ENCODE data around the gene WTIP. TPM values are rescaled to one million over a fixed set of nuclear protein-coding genes. Genes with fewer than 3 reads are reported as not detected.

Gene WTIP
- total RNA-seq, result 25.7 and 32.5 TPM in 2 replicates
- long read RNA-seq, result 0 reads

GRCh38 chr19:34480971-34481841 lies at the start of gene WTIP:
TSS of gene WTIP (plus strand) at chr19:34481758. CDS start at chr19:34481975, 217 bp downstream.
- peaks cover 25% of the 10 kb centered on the region for H3K4me1 Mint-ChIP-seq (ENCODE audit: unreplicated experiment)
- TF ChIP-seq, protein P1, sequence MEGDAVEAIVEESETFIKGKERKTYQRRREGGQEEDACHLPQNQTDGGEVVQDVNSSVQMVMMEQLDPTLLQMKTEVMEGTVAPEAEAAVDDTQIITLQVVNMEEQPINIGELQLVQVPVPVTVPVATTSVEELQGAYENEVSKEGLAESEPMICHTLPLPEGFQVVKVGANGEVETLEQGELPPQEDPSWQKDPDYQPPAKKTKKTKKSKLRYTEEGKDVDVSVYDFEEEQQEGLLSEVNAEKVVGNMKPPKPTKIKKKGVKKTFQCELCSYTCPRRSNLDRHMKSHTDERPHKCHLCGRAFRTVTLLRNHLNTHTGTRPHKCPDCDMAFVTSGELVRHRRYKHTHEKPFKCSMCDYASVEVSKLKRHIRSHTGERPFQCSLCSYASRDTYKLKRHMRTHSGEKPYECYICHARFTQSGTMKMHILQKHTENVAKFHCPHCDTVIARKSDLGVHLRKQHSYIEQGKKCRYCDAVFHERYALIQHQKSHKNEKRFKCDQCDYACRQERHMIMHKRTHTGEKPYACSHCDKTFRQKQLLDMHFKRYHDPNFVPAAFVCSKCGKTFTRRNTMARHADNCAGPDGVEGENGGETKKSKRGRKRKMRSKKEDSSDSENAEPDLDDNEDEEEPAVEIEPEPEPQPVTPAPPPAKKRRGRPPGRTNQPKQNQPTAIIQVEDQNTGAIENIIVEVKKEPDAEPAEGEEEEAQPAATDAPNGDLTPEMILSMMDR (IDR thresholded peaks at IDR 0.05), result no peak
- peak; percentile 94 for DNase-seq (ENCODE audit: extremely low spot score, unreplicated experiment)
- H3K9me3 Mint-ChIP-seq (ENCODE audit: unreplicated experiment), result no peaks in the 10 kb centered on the region
- no peaks in the 10 kb centered on the region for H3K27me3 Mint-ChIP-seq (ENCODE audit: unreplicated experiment)
- peaks cover 4% of the 10 kb centered on the region for H3K36me3 Mint-ChIP-seq (ENCODE audit: unreplicated experiment)
- peak within 1 kb of the TSS; percentile 67 for H3K27ac Mint-ChIP-seq (ENCODE audit: unreplicated experiment)
- H3K4me3 Mint-ChIP-seq (ENCODE audit: unreplicated experiment), result peak within 1 kb of the TSS; percentile 83

DNA sequence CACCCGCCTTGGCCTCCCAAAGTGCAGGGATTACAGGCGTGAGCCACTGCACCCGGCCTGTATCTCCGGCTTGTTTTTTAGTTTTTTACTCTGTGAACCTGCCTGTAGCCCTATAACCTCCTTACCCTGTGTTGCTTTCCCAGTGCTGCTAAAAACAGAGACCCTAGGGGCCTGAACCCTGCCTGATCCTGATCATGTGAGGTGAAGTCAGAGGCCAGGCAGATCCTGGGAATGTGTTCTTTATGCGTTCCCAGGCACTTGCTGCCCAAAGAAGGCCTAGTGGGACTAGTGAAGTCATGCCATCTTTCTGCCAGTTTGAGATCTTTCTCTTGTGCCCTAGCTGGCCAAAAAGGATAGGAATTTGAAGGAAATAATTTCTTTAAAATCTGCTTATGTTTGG lies 48.8 kb upstream of the WTIP start:
- Mint-ChIP-seq H3K4me3 (ENCODE audit: unreplicated experiment) (peak overlapping the region; percentile 31), H3K27ac (ENCODE audit: unreplicated experiment) (peak overlapping the region; percentile 66), H3K27me3 (ENCODE audit: unreplicated experiment) (no peaks in the 10 kb centered on the region)

DNA sequence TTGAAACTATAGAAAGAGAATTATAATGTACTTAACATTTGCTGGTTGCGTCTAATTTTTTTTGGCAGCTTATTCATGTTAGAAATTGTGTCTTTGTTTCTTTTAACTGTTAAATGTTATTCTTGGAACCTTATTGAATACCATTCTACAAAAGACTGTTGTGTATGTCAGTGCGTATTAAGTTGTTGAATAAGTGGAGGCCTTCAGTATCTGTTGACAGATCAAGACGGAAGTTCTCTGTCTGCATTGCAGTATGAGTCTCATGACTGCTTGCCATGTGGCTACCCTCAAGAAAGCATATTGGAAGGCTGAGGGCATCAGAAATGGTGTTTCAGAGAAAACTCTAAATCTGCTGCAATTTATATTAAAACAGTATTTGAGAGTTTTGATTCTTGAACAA lies 44.8 kb upstream of the WTIP start:
- TF ChIP-seq, protein P1 (IDR thresholded peaks at IDR 0.05), result no peak
- Mint-ChIP-seq H3K36me3 (ENCODE audit: unreplicated experiment) (peaks cover 42% of the 10 kb centered on the region), H3K27ac (ENCODE audit: unreplicated experiment) (peak overlapping the region; percentile 34), H3K4me1 (ENCODE audit: unreplicated experiment) (peaks cover 38% of the 10 kb centered on the region), H3K27me3 (ENCODE audit: unreplicated experiment) (no peaks in the 10 kb centered on the region), H3K4me3 (ENCODE audit: unreplicated experiment) (no peak overlapping the region), H3K9me3 (ENCODE audit: unreplicated experiment) (no peaks in the 10 kb centered on the region)
- no peak for DNase-seq (ENCODE audit: extremely low spot score, unreplicated experiment)

More for the DNA sequence above, 48.8 kb upstream of the WTIP start:
- Mint-ChIP-seq H3K4me1 (ENCODE audit: unreplicated experiment) (peaks cover 64% of the 10 kb centered on the region), H3K9me3 (ENCODE audit: unreplicated experiment) (no peaks in the 10 kb centered on the region), H3K36me3 (ENCODE audit: unreplicated experiment) (peaks cover 18% of the 10 kb centered on the region)
- TF ChIP-seq, protein P1 (IDR thresholded peaks at IDR 0.05), result no peak
- no peak for DNase-seq (ENCODE audit: extremely low spot score, unreplicated experiment)

DNA sequence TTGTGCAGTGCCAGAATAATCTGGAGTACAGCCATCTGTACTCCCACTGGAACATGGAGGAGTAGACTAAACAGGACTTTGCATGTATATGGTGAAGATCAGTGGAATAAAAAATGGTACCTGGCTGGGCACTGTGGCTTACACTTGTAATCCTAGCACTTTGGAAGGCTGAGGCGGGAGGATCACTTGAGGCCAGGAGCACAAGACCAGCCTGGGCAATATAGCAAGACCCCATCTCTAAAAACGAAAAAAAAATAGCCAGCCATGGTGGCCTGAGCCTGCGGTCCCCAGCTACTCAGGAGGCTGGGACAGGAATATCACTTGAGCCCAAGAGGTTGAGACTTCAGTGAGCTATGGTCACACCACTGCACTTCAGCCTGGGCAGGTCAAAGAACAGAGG lies 33.4 kb upstream of the WTIP start:
- TF ChIP-seq, protein P1 (IDR thresholded peaks at IDR 0.05), result no peak
- Mint-ChIP-seq H3K9me3 (ENCODE audit: unreplicated experiment) (no peaks in the 10 kb centered on the region), H3K4me1 (ENCODE audit: unreplicated experiment) (peaks cover 6% of the 10 kb centered on the region), H3K36me3 (ENCODE audit: unreplicated experiment) (peaks cover 62% of the 10 kb centered on the region), H3K27me3 (ENCODE audit: unreplicated experiment) (no peaks in the 10 kb centered on the region), H3K4me3 (ENCODE audit: unreplicated experiment) (no peak overlapping the region), H3K27ac (ENCODE audit: unreplicated experiment) (no peak overlapping the region)
- no peak for DNase-seq (ENCODE audit: extremely low spot score, unreplicated experiment)

DNA sequence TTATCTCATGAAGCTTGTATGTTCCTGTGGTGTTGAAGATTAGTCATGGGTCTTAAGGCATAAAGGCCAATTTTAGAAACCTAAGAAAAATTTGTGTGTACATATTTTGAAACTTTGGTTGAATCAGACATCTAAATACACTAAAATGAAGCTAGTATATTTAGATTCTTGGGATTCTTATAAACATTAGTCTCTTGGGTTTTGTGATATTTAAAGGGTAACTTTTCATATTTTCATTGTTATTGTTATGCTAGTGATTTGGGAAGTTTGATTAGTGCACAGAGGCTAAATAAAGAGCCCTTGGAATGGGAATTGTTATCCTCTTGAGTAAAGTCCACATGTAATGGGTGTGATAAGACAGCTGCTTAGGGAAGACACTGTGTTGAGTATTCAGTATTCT lies 28.8 kb upstream of the WTIP start:
- Mint-ChIP-seq H3K36me3 (ENCODE audit: unreplicated experiment) (peaks cover 48% of the 10 kb centered on the region), H3K9me3 (ENCODE audit: unreplicated experiment) (no peaks in the 10 kb centered on the region), H3K27me3 (ENCODE audit: unreplicated experiment) (no peaks in the 10 kb centered on the region), H3K4me3 (ENCODE audit: unreplicated experiment) (no peak overlapping the region), H3K27ac (ENCODE audit: unreplicated experiment) (peak overlapping the region; percentile 3), H3K4me1 (ENCODE audit: unreplicated experiment) (peaks cover 7% of the 10 kb centered on the region)
- DNase-seq (ENCODE audit: extremely low spot score, unreplicated experiment), result no peak
- TF ChIP-seq, protein P1 (IDR thresholded peaks at IDR 0.05), result no peak
